Activated gamma-delta T cell (primary cell): ENCODE results near the gene STARD3.

ENCODE experiments used
- DNase-seq: peaks from one replicate; lab custom pipeline; 2025; lab: John Stamatoyannopoulos, UW

STARD3 gene

DNA sequence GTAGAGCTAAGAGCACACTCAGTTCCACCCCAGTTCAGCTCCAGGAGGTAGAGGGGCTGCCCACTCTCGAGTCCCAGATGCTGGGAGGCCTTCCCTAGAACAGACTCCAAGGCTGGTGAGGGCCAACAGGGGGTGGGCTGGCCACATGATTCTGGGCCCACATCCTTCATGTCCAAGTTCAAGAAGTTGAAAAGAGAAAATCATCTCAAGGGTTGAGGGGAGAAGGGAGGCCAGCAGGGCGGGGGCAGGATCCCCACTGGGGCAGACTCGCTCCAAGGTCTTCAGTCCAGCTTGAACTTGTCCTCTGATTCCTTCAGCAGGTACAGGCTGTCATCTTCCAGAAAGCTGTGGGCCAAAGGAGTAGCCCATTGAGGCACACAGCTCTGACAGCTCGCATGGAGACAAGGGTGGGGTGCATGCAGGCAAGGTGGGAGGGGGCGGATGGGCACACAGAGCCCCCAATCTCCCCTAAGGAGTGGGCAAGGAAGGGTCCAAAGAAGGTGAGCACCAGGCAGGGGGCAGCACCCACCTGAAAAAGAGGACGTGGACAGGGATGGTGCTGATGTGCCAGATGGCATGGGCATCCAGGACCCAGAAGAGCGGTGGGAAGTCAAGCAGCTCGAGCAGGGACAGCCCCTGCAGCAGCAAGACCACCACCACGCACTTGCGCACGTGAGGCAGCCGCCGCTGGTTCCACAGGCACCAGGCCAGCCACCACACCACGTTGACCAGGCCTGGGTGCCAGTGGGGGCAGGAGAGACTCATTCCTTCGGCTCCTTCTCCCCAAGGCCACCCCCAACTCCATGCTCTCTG, 35.8 kb downstream of the STARD3 start:
- DNase-seq, result no peak

DNA sequence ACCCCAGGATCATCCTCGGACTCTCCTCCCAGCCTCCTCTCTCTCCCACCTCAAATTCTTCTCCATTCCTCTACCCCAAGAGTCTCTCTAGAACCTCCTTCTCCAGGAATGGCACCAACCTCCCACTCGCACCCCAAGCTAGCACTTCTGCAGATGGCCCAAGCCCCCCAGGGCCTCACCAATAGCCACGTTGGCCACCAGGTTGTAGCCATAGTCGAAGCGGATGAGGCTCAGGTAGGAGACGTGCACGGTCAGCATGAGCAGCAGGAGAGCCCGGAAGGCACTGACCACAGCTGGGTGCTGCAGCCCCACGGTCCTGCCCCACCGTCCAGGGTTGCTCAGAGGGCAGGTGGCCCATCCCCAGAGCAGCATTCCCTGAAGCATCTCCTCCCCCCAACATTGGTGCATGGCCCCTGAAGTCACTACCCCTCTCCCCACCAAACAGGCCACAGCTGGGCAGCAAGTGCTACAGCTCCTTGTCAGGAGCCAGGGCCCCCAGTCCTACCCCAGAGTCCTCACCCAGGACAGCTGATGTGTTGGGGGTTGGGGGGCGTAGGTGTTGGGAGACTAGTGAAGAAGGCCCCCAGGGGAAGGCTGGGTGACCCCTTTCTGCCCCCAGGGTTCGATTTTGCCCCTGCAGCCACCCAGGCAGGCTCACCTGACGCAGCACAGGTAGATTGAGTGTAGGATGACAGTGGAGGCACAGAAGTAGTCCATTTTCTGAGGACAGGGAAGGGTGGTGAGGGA, 36.6 kb downstream of the STARD3 start:
- no peak for DNase-seq

DNA sequence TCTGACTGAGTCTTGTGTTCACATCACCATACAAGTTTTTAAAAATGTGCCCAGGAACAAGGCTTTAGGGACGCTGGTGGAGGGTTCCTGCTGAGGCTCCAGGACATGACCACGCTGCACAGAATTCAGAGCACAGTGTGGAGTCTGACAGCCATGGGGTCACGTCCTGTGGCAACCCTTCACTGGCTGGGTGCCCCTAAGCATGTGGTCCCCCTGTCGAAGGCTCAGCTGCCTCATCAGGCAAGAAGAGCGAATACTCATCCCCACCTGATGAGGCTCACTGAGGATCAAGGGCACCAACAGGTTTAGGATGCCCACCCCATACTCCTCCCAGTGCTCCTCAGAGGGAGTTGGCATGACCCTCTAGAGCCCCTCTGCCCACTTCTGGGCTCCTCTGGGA, 37.2 kb downstream of the STARD3 start:
- DNase-seq, result no peak

DNA sequence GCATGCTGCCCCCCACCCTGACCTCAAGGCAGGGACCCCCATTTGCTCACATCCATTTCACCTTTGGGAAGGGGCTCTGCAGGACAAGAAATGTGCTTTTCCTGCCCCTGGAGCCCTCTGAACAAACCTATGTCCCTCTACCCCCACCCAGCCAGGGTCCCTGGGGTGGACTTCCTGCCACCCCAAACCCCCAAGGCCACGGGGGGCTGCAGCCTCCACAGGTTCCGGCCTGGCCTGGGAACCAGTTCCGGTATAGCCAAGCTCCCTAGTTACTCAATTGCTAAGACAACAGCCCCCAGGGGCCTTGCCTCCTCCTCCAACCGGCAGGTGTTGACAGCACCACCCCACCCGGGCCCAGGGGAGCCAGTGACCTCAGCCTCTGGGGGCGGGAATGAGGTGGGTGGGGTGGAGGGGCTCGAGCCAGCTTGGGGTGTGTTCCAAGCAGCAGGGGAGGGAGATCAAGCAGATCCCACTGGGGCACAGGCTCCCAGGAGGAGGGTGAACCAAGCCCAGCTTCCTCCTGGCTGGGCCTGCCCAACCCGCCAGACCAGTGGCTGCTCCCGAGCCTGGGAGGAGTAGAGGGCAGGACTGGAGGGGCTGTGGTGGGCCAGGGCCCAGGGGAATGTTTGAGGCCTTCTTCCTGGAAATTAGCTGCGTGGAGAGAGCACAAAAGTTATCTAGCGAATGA, 37.9 kb downstream of the STARD3 start:
- no peak for DNase-seq

DNA sequence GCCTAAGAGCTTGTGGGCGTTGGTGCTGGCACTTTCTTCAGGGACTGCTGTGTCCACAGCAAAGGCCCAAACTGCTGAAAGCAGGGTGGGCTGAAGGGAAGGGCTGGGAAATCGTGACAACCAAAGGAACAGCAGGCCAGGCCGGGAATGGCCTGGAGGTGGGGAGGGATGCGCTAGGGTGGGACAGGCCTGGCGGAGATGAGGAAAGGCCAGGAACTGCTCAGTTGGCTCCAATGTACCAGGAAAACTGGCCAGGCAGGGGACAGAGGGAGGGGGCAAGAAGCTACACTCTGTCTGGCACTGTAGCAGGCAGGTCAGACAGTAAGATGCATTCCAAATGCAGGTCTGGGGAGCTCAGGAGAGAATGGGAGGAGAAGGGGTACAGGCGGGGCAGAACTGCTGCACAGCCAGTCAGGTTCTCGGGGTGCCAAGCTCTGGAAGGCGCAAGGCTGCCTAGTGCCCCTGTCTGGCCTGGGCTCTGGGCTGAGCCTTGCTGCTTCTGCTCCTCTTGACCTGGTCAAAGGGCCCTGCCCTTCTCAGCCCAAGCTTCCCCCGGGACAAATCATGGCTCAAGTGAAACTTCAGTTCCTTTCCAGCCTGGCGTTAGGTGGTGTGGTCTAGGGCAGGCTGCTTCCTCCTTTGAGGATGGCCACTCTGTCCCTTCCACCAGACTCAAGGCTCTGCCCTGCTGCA, 38.6 kb downstream of the STARD3 start:
- DNase-seq, result no peak

DNA sequence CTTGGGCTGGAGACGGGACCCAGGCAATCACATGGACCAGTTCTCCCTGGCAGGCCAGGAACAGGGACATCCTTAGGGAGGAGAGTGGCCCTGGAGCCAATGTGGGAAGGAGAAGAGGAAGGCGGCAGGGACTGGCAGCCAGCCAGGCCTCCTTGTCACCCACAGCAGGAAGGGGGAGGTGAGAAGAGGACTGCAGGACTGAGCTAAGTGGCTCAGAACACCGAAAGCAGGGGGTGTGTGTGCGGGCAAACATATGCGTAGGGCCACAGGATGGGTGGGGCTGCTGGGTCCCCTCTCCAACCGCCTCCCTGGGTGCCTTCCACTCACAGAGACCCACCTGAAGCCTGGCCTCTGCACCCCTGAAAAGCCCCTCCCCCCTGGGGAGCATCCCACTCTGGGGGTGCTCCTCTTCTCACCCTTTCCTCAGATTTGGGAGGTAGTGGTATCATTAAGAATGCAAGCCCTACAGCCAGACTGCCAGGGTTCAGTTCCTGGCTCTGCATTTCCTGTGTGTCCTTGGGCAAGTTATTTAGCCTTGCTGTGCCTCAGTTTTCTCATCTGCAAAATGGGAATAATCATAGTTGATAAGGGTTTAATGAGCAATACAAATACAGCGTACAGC, 39.4 kb downstream of the STARD3 start:
- DNase-seq, result peak; percentile 33

DNA sequence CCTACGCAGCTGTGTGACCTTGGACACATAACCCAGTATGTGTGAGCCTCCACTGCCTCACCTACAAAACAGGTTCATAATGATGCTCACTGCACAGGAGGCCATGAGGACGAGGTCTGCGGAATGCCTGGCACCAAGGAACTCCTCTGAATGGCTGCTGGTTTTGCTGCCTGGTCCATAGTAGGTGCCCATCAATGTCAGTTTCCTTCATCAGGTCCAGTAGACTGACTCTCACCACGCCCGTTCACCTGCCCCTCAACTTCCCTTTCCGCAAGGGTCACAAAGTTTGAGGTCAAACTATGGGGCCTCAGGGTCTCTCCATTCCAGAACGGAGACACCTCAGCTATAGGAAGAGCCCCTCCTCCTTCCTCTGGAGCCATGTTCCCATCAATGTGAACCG, 40.1 kb downstream of the STARD3 start:
- no peak for DNase-seq

DNA sequence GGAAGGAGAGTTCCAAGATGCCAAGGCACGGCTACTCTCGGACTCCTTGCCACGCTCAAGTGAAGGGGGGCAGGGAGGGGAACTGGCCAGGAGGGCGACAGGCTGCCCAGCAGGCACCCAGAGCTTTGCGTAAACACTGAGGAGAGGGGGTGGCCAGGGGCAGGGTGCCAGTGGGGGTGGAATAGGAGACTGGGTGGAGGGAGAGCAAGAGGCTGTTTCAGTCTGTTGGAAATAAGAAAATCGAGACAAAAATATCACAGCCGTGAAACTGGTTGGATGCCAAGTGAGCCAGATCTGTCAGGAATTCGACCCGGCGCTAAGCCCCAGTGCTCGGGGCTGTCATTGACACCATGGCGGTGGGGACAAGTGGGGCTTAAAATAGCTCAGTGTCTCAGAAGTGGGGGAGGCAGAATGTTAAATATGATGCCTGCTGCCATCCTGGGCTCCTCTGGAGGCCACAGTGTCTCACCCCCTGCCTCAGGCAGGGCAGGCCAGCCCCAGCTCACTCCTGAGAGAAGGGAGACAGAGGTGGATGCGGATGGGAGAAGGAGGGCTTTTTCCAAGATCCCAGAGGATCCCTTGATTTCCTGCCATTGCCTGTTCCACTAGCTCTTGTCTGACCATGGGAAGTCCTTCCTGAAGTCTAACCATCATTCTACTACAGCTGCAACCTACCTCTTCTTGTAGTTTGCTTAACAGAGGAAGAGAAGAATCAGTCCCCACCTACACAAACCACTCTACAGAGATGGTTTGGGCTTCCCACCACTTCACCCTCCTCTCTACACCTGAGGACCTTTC, 40.8 kb downstream of the STARD3 start:
- no peak for DNase-seq

DNA sequence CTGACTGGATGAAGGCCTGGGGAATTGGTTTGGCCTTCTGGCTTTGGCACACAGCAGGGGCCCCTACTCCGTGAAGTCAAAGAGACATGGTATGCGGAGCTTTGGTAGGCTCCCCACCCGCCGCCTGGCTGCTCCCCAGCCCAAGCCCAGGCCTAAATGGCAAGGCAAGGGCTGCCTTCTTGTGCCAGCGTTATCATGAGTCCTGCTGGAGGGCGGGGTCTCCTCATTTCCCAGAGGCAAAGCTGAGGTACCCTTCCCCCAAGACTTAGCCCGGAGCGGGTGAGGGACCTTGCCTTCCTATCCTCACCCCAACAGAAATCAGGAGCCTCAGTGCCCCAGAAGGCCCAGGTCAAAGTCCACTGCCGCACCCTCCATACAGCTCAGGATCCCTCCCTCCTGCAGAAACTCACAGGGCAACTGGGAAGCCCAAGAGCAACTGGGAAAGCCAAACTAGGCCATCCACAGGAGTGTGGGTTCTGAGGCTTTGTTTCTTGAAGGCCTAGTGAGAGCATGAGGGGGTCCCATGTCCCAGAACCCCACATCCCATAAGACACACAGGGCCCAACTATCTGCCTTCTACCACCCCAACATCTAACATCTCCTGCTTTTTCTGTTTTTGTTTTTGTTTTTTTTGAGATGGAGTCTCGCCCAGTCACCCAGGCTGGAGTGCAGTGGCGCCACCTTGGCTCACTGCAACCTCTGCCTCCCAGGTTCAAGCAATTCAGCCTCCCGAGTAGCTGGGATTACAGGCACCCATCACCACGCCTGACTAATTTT, 41.6 kb downstream of the STARD3 start:
- DNase-seq, result no peak

DNA sequence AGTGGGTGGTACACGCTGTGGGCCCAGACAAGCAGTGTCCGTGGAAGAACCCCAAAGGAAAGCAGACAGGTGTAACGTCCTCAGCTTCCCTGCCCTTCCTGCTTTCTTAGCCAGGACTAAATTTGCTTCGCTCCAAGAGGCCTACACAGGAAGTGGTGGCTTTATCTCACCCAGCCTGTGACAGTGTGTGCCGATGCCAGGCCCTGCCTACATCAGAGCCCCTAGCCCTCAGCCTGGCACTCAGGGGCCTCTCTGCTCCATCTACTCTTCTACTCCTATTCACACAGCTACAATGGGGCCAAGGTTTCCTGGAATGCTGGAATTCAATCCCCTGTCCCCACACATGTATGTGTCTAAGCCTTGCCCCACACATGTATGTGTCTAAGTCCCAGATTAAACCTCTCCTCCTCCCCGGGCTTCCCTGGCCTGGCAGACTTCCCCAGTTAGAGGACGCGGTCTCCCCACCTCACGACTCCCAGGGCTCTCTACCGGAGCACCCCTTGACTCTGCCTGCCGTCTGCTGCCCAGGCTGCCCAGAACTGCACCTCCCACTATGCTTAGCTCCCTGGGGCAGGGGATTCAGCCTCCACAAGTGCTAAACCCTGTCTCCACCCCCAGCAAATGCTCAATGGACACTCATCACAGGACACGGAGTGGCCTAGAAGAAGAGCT, 42.7 kb downstream of the STARD3 start:
- DNase-seq, result no peak

DNA sequence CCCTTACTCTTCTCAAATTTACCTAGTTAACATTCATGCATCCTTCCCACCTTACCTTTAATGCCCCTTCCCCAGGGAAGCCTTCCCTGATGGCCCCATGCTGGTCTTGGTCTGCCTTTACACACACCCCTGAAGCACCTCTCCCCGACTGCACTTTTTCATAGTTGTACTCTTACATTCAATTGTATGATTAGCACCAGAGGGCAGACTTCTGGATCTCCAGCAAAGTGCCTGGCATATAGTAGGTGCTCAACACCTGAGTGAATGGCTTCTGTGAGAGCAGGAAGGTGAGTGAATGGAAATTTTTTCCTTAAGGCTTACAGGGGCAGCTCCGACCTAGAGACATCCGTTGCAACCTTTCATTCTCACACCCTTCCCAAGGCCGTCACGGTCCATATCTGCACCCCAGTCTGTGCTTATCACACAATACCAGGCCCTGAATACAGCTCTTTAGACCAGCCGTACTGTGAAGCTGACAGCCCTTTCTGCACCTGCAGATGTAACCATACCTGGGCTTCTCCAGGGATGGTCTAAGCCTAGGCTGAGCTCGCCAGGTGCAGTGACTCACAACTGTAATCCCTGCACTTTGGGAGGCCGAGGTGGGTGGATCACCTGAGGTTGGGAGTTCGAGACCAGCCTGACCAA, 46.5 kb downstream of the STARD3 start:
- DNase-seq, result no peak

DNA sequence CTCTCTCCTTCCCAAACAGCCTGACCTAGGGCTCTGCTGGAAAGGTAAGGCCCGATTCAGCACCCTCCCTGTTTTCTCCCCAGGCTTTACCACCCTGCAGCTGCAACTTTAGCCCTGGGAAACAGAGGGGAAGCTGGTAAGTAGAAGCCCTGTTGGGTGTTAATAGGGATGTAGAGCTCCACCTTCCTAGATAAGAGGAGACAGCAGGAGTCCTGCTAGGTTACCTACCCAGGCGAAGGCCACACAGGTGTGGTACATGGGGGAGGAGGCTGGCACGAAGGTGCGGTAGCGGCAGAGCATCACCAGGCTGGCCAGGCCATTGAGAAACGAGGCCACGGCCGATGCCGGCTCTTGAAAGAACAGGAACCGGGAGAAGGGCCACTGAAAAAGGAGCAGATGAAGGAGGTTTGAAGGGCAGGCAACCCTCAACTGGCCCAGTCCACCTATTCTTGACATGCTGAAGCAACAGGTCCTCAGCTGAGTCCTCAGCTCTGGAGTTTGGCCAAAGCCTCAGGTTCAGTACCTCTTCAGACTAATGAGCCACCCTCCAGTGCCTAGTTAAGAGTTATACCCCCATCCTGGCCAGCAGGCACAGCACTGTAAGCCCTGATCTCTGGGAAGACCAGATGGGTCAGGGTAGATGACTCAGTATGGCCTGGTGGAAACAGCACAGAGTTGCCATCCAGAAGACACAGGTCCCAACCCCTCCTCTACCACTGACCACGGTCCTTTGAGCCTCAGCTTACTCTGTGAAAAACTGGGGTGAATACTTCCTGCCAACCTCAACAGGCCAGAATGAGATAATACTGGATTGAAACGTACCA, 47.6 kb downstream of the STARD3 start:
- DNase-seq, result no peak

DNA sequence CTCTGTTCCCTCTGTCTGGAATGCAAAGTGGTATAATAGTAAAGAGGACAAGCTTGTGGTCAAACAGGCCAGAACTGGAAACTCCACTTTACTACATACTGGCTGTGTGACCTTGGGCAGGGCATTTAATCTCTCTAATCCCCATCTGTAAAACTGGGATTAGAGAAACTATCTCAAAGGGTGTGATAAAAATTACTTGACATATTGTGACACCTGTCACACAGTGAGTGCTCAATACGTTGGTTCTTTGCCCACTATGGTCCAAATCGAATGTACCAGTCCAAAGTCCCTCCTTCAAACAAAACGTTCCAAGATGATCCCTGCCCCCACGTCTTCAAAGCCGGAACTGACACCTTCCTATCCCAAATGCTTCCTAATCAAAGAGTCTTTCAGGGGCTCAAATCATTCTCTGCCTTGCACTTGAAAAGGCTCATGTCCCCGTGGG, 50.2 kb downstream of the STARD3 start:
- no peak for DNase-seq

DNA sequence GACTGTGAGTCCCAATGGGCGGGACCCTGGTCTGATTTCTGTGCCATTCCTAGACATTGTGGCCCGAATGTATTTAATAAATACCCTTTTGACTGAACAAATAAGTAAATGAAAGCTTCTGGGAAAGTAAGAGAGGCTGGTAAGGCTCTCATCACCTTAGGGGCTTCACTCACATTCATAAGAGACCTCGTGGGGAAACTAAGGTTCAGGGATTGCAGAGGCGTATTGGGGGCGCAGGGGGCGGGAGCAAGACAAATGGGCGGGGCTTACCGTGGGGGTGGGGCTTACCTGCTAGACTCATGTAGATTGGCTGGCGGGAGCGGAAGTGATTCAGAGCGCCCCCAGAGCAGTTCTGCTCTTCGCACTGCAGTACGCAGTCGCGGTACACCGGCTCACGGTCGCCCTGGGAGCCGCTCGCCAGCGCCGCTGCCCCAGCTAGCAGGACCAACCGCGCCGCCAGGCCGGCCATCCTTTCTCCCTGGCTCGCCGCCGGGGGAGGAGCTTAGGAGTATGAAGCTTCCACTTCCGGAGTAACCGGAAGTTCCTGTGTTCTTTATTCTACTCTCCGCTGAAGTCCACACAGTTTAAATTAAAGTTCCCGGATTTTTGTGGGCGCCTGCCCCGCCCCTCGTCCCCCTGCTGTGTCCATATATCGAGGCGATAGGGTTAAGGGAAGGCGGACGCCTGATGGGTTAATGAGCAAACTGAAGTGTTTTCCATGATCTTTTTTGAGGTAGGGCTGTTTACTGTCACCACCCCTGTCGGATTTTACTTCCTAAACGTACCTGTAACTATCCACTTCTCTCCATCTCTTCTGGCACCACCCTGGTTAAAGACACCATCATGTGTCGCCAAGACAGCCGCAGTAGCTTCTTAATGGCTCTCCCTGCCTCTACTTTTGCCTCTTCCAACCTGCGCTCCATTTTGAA, 50.9 kb downstream of the STARD3 start, which contains the start of gene PGAP3:
TSS of gene PGAP3 (minus strand) at position 512 of the 929 bp plus-strand sequence. CDS start at position 469, 43 bp downstream.
- DNase-seq, result peak; percentile 61

DNA sequence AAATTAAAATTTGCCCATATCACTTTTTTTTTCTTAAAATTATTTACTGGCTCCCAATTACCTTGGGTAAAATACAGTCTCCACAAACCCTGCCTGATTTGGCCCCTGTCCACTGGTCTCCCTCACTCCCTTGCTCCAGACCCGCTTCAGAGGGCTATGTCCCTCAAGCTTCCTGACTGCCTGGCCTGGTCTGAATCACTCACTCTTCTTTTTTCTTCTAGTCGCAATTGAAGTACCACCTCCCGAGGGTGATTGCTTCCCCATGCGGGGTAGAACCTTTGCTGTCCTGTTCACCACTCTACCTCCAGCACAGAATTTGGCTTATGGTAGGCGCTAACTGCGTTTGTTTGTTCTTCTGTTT, 51.5 kb downstream of the STARD3 start:
- no peak for DNase-seq

DNA sequence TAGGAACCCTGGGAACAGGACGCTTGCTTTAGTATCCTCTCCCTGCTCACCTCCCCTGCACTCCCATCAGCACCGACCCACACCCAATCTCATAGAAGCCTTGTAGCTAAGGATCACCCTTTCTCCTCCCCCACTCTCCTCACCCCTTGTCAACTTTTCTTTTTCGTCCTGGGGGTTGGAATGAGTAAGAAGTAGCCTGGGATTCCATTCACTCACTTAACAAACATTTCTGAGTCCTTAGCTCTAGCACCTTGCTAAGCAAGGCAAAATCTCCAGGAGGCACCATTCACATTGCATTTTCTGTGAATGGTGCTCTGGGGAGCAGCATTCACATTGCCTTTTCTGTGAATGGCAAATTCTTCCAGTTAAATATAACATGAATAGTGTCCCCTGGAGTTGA, 52.0 kb downstream of the STARD3 start:
- DNase-seq, result no peak

DNA sequence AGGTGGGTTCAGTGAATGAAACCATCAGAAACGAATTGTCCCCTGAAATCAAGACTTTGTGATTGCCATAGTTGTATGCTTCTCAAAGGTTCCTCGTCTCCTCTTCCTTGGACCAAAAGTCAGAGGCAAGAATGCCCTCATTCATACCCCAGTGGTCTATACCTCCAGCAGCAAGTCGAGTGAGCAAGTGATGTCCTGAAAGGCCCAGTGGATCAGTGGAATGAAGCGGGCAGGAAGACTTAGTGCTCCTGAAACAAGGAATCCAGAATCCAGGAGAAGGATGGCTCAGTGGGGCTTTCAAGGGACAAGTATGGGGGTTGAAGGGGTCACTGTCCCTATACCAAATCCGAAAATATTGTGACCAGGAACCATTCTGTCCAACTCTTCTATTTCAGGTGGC, 57.6 kb downstream of the STARD3 start:
- DNase-seq, result no peak
